GM18909 (cell line): ENCODE data around the gene PRG3.
A peak's percentile ranks its signal among the peaks of the same experiment; 100 is the strongest.
"Not testable (repeated sequence)": the region's sequence is repeated elsewhere in the genome, so short reads cannot be mapped to it uniquely, and the experiment has no call there.

Source experiments
- ATAC-seq: cut with Tn5 transposase; IDR thresholded peaks from one replicate; pipeline ENCODE4 v1.9.1; 2021; ENCODE audit warnings: mild to moderate bottlenecking; ENCODE audit not compliant: unreplicated experiment, poor library complexity

The PRG3 gene

DNA sequence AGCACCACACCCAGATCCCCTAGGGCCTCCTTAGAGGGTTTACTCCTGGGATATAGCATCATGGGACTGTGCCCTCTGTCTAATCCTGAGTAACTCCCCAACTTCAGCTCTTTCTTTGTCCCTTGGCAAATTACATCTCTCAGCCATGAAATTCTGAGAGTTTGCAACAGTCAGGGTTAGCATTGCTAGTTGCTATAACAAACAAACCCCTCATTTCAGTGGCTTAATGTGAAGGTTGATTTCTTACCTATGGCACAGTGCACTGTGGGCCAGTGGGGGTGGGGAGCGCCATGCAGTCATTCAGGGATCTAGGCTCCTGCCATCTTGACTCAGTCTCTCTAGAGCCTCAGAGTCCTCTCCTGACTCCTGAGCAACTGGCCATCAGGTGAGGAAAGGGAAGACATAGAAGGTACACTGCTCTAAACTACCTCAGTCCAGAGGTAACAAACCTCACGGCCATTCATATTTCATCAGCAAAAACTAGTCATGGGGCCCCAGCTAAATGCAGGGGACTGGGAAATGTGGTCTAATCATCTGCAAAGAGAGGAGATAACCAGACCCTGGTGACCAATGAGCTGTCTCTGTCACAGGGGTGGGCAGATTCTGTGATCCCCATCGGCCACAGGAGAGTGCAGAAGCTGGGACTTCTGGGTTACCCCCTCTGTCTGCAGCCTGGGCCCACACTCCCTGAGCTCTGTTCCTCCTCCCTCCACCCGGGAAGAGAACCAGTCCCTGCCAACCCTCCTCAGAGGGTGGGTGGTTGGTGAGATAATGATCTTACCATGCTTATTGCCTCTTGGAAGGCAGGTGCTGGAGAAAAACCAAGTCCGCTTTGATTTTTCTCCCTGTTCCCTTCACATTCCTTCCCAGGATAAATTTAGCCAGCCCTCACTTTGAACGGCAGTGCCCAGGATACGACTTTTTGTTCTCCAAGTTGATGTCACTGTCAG, 17.5 kb downstream of the PRG3 start:
- no peak for ATAC-seq

DNA sequence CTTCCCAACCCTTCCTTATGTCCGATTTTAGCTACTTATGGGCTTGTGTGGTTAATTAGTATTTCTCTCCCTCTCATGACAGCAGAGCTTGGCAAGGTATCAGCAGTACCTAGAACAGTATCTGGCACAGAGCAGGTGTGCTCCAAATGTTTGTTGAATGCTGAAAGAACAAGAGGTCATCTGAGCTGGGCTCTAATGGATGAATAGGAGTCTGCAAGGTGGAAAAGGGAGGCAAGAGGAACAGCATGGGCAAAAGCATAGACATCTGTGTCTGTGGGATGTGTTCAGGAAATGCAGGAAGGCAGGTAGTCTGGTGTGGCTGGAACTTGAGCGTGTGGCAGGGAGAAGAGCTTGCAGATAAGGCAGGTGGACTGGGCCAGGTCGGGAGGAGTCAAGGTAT, 19.0 kb downstream of the PRG3 start:
- ATAC-seq, result no peak

DNA sequence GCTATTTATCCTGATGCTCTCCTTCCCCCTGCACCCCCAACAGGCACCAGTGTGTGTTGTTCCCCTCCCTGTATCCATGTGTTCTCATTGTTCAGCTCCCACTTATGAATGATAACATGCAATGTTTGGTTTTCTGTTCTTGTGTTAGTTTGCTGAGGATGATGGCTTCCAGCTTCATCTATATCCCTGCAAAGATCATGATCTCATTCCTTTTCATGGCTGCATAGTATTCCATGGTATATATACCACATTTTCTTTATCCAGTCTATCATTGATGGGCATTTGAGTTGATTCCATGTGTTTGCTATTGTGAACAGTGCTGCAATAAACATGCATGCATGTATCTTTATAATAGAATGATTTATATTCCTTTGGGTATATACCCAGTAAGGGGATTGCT, 19.5 kb downstream of the PRG3 start:
- ATAC-seq, result not testable (repeated sequence)

DNA sequence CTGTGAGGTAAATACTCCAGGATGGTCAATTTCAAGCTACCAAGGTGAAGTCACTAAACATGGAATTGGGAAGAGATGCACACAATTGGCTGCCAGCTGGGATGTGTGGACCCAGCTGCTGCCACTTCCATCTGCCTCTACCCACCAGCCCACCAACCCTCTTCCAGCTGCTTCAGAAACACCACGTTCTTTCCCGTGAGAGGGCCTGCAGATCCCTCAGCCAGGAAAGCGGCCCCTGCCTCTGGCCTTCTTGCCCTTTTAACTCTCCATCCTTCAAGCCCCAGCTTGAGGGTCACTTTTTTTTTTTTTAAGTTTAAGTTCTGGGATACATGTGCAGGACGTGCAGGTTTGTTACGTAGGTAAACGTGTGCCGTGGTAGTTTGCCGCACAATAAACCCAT, 20.0 kb downstream of the PRG3 start:
- ATAC-seq, result no peak

DNA sequence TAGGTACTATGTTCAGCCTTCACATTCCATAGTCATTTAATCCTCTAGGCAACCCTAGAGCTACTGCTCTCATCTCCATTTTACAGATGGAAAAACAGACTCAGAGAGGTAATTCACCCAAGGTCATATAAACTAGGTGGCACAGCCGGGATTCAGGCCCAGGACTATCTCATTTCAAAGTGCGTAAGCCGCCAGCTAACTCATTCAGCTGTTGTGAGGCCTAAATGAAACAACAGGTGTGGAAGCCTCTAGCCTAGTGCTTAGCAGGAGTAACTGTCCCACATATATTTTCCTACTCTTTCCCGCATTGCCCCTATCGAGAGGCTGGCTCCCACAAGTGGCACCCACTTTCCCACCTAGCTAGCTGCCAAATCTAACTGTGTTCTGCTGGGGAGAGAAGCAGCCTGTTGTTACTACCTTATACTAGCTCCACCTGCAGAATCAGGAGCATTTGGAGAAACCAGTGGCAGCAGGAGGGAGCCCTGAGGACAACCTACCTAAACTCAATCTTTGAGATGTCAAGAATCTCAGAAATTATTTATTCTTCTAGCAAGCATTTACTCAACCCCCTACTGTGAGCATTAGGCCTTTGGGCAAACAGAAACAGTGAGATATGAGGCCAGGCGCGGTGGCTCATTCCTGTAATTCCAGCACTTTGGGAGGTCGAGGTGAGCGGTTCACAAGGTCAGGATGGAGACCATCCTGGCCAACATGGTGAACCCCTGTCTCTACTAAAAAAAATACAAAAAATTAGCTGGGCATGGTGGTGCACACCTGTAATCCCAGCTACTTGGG, 20.9 kb downstream of the PRG3 start:
- ATAC-seq, result no peak

DNA sequence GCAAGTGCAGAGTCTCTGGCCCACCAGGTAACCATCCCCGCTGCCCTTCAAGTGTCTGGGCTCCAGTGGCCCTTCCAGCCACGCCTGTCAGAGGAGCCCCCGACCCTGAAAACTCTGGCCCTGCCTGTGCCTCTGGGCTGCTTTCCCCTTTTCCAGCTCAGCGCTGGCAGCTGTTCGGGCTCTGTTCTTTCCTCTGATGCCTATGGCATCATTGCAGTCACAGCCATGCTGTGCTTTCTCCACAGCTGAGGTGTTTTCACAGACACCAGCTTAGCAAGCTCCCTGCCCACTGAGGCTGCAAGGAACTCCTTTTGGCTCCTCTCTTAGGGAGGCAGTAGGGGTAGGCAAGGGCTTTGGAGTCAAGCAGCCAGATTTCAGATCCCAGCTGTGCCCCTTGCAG, 21.6 kb downstream of the PRG3 start:
- ATAC-seq, result no peak

DNA sequence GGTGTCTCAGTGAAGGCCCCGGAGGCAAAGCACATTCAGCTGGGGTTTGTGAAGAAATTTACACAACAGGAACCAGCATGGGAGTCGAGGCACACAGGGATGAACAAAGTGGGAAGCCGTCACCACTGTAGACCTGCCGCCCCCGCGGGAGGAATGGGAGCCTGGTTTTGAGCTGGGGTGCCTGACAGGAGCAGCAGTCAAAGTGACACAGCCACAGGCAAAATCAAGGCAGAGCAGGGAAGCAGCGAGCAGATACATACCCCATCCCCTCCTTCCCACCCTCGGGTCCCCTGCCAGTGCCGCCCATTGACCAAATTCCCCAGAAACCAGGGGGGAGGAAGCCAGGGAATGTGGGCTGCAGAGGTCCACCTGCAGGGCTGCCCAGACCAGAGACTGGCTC, 22.0 kb downstream of the PRG3 start:
- no peak for ATAC-seq

DNA sequence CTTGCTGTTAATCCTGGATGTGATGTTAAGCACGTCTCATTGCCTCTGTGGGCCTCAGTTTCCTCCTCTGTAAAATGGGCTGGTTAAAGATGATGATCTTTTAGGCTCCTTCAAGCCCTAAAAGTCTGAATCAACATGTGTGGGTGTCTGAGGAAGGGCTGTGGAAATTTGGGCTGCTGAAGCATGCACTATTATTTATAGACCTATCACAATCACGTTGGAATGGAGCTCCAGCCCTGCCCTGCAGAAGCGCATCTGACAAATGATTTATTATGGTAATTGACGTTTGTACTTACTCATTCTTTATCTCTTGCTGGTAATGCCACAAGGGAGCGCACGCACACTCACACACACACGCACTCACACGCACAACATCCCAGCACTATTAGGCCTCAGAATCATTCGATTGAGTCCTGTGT, 22.4 kb downstream of the PRG3 start:
- no peak for ATAC-seq

DNA sequence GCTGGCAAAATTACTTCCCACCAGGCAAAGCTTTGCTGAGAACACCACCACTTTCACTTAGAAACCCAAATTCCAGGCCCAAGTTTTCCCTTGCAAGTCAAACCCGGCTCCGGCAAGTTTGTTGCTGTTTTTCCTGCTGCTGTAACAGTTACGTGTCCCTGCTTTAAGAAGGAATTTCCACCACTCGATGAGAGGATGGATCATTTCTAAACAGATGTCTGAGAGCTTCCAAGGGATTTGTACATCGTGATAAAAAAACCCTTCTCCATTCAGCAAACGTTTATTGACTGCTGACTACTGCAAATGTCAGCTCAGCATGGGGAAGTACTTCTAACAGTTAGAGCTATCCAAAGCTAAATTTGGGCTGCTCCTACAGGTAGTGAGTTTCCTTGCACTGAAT, 23.1 kb downstream of the PRG3 start:
- no peak for ATAC-seq

DNA sequence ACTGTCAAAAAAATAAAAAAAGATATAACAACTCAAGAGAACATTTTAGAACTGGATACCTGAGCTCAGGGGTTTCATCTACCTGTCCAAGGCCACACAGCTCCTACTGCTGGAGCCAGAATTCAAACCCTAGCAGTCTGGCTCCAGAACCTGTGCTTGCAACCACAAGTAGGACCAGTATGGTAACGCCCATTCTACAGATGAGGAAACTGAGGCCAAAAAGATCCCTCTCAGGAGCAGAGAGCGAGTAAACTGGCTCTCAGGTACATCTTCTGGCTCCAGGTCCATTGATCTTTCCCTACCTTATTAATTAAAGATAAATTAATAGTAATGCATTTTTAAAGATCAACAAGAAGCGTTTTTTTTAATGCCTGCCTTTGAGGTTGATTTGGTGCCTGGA, 23.6 kb downstream of the PRG3 start:
- ATAC-seq, result no peak

DNA sequence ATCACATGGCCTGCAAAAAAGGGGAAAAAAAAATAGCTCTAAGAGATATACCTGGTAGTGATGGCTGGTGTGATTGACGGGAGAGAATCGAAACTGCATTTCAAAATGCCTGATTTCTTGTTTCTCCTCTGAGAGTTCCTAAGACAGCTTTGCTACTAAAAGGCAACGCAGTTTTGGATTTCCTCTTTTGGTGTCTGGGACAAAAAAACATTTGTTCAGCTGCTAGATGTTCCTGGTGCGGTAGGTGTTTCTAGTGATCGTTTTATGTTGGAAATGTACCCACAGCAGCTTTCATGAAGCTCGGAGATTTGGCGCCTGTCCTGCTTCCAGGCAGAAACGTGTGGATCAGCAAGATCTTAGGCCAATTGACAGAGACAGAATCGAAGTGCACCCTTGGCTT, 24.7 kb downstream of the PRG3 start:
- no peak for ATAC-seq

DNA sequence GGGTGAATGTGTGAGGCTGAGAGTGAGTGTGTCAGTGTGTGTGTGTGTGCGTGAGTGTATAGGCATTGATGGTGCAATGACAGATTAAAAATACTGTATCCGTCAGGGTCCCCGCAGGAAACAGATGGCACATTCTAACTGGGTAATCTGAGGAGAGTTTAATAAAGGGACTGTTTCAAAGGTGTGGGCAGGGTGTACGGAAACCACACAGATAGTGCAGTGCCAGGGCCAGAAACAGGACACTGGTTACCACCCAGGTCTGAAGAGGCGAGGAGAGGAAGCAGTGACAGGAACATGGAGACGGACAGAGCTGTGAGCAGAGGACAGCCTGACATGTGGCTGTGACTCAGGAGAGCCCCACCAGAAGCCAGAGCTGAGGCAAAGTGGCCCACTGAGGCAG, 26.3 kb downstream of the PRG3 start:
- ATAC-seq, result no peak

DNA sequence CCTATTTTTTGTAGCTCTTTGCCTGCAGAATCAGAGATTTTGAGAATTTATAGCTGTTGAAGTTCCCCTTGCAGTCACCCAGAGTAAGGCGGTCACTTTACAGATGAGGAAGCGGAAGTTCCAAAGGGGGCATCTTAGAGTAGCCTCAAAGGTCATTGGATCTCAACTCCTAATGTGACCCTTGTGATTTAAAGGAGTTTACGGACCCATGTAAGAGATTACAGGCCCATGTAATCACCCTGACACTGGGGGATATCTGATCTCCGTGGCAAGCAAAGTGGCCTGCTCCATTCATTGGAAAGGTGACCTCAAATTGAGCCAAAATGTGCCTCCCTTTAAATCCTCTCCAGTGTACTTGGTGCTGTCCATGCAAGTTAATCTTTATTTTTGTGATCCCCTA, 27.1 kb downstream of the PRG3 start:
- ATAC-seq, result no peak

DNA sequence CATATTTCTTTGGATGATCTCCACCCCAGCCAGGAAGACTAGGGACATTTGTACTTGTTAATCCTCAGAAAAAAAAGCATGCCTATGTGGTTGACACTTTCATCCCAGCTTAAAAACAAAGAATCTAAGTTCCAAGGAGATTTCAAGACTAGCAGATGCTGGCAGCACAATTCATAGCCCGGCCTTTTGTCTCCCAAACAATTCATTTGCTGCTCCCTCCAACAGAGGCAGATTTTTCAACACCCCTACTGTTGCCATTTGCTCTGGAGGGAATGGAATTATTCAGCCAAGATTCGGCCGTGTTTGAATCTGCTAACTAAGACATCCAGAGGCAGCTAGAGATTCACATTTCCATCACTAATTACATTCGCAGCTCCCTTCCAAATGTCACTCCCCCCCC, 27.5 kb downstream of the PRG3 start:
- ATAC-seq, result no peak

DNA sequence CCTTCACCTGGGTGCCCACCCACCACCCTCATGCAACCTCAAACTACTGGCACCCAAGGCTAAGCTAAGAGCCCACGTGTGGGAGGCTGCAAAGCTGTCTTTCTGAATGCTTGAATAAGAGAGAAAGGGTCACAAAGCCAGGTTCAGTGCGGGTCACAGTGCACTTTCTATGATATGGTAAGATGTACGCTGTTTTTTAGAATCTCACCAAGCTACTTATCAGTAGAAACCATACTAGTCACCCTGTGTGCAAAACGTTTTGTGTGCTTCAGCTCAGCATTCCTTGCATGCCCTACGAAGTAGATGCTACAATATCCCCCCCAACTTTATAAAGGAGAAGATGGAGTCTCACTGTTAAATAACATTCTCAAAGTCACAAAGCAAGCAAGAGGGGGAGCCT, 27.9 kb downstream of the PRG3 start:
- ATAC-seq, result no peak

DNA sequence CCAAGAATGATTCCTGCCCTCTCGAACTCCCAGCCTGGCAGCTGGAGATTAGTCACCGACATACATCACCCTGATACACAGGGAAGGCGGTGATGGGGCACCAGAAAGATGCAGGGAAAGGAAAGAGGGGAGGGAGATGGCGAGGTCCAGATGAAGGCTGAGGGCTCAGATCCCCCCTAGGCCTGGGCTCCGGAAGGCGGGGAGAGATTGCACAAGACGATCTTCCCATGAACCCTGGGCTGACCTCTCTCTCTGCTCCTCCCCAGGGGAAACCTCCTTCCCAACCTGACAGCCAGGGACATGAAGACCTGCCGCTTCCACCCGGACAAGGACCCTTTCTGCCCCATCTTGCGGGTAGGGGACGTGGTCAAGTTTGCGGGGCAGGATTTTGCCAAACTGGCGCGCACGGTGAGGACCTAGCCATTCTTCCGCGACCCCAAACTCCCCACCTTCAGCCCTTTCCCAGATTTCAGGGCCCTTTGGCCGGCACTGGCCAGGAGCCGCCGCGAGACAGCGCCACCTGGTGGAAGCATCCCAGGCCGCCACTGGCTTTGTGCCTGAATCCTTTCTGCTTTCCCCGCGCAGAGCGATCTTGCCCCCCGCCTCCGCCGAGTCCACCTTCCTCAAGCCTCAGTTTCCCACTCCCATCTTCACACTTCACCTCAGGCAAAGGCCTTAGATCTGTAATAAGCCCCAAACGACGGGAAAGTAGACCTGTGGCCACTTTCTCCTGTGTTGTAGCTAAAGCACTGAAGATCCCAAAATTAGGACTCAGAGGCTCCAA, 31.3 kb downstream of the PRG3 start:
- peak; percentile 48 for ATAC-seq

DNA sequence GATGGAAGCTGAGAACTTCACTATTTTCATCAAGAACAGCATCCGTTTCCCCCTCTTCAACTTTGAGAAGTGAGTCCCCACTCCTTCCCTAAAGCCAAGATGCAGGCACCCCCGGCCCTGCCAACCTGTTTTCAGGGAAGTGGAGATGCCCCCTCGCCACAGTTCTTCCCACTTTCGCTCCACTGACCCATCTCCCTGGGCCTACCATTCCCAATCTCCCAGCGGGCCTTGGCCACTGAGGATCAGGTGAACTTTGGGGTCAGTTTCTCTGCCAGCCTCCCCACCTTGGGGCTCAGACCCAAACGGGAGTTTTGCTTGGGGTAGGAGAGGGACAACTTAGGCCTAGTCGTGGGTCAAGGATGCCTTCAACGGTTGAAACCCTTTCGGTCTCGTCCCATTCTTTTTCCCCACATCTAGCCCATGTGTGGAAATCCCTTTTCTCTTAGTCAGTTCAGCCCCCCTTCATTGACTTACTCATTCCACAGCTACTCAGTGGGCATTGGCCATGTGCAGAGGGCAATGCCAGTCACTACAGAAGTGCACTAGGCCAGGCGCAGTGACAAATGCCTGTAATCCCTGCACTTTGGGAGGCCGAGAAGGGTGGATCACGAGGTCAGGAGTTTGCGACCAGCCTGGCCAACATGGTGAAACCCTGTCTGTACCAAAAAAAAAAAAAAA, 32.2 kb downstream of the PRG3 start:
- no peak for ATAC-seq

DNA sequence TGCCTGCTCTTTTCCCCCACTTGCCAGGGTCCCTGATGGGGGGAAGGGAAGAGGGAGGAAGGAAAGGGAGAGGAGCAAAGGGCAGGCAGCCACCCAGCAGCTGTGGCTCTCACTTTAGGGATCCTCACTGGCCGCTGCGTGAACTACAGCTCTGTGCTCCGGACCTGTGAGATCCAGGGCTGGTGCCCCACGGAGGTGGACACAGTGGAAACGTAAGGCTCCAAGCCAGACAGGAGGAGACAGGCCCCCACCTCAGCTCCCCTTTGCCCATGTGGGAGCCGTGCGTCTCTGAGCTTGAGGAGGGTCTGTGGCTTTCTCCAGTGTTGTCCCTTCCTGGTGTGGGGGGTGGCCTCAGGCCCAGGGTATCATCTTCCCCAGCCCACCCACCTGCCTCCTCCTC, 32.9 kb downstream of the PRG3 start:
- no peak for ATAC-seq

DNA sequence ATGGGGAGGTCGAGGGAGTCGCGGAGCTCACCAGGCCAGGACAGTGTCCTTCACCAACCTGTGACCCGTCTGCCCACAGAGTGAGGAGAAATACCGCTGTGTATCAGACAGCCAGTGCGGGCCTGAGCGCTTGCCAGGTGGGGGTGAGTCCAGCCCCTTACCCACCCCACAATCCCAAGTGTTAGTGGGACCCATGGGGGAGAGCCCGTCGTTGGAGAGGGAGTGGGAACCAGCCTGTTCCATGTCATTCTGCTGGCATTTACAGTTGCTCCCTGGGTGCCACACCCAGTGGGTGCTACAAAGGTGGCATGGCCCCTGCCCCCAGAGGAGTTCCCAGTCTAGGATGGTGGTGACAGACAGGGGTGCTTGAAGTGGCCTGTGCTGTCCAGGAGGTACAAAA, 33.6 kb downstream of the PRG3 start:
- ATAC-seq, result no peak

DNA sequence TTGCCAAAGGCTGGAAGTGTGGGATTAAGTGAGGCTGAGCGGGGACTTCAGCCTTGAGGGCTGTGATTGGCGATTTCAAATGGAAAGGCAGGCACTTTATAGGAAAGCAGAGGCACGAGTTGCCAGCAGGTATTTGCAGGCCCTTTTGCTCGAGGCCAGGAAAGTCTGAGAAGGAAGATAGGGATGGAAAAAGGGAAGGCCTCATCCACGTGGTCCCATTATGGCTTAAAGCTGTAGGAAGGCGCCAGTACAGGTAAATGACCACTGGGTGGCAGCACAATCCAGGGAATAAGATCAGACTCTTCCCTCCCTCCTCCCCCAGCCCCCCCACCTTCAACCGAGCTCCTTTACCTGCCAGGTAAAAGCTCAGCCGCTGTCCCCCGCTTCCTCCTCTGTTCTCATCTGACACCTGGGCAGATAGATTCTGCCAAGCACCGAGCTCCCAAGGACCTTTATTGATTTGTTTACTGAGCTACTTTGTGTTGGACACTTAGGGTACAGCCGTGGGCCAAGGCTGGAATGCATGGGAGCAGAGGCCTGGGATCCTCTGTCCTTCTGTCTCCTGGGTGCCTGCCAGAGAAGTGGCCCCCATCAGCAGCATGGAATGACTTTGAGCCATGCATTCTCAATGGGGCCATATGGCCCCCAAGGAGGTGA, 35.3 kb downstream of the PRG3 start:
- ATAC-seq, result peak; percentile 74
